ENCODE measurements around the gene RALGDS.

DNA sequence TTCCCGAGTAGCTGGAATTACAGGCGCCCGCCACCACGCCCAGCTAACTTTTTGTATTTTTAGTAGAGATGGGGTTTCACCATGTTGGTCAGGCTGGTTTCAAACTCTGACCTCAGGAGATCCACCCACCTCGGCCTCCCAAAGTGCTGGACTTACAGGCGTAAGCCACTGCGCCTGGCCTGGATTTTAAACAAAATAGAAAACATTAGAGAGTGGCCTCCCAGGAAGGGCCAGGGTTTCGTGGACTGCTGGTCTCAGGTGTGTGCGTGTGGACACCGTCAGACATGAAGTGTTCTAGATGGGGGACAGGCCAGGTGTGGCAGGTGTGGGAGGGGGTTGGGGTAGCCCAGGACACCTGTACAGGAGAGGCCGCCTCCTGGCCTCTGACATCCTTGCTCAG is 49.7 kb upstream of the RALGDS start:
- TF ChIP-seq CTCF (conservative IDR thresholded peaks at IDR 0.05; ENCODE audit: low read depth in 2 of 2) (no peak), EZH2 (IDR thresholded peaks at IDR 0.05; ENCODE audit: low read depth, unreplicated experiment) (no peak), POLR2AphosphoS5 (IDR thresholded peaks at IDR 0.05; ENCODE audit: low read depth) (no peak), CREB1 (CRISPR knock-in tag; IDR thresholded peaks at IDR 0.05; ENCODE audit: low read depth) (no peak), JUNB (IDR thresholded peaks at IDR 0.05; ENCODE audit: unreplicated experiment) (no peak)
- TF ChIP-seq, protein P1, sequence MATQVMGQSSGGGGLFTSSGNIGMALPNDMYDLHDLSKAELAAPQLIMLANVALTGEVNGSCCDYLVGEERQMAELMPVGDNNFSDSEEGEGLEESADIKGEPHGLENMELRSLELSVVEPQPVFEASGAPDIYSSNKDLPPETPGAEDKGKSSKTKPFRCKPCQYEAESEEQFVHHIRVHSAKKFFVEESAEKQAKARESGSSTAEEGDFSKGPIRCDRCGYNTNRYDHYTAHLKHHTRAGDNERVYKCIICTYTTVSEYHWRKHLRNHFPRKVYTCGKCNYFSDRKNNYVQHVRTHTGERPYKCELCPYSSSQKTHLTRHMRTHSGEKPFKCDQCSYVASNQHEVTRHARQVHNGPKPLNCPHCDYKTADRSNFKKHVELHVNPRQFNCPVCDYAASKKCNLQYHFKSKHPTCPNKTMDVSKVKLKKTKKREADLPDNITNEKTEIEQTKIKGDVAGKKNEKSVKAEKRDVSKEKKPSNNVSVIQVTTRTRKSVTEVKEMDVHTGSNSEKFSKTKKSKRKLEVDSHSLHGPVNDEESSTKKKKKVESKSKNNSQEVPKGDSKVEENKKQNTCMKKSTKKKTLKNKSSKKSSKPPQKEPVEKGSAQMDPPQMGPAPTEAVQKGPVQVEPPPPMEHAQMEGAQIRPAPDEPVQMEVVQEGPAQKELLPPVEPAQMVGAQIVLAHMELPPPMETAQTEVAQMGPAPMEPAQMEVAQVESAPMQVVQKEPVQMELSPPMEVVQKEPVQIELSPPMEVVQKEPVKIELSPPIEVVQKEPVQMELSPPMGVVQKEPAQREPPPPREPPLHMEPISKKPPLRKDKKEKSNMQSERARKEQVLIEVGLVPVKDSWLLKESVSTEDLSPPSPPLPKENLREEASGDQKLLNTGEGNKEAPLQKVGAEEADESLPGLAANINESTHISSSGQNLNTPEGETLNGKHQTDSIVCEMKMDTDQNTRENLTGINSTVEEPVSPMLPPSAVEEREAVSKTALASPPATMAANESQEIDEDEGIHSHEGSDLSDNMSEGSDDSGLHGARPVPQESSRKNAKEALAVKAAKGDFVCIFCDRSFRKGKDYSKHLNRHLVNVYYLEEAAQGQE (IDR thresholded peaks at IDR 0.05; ENCODE audit: unreplicated experiment): no peak
- TF ChIP-seq, protein P2, sequence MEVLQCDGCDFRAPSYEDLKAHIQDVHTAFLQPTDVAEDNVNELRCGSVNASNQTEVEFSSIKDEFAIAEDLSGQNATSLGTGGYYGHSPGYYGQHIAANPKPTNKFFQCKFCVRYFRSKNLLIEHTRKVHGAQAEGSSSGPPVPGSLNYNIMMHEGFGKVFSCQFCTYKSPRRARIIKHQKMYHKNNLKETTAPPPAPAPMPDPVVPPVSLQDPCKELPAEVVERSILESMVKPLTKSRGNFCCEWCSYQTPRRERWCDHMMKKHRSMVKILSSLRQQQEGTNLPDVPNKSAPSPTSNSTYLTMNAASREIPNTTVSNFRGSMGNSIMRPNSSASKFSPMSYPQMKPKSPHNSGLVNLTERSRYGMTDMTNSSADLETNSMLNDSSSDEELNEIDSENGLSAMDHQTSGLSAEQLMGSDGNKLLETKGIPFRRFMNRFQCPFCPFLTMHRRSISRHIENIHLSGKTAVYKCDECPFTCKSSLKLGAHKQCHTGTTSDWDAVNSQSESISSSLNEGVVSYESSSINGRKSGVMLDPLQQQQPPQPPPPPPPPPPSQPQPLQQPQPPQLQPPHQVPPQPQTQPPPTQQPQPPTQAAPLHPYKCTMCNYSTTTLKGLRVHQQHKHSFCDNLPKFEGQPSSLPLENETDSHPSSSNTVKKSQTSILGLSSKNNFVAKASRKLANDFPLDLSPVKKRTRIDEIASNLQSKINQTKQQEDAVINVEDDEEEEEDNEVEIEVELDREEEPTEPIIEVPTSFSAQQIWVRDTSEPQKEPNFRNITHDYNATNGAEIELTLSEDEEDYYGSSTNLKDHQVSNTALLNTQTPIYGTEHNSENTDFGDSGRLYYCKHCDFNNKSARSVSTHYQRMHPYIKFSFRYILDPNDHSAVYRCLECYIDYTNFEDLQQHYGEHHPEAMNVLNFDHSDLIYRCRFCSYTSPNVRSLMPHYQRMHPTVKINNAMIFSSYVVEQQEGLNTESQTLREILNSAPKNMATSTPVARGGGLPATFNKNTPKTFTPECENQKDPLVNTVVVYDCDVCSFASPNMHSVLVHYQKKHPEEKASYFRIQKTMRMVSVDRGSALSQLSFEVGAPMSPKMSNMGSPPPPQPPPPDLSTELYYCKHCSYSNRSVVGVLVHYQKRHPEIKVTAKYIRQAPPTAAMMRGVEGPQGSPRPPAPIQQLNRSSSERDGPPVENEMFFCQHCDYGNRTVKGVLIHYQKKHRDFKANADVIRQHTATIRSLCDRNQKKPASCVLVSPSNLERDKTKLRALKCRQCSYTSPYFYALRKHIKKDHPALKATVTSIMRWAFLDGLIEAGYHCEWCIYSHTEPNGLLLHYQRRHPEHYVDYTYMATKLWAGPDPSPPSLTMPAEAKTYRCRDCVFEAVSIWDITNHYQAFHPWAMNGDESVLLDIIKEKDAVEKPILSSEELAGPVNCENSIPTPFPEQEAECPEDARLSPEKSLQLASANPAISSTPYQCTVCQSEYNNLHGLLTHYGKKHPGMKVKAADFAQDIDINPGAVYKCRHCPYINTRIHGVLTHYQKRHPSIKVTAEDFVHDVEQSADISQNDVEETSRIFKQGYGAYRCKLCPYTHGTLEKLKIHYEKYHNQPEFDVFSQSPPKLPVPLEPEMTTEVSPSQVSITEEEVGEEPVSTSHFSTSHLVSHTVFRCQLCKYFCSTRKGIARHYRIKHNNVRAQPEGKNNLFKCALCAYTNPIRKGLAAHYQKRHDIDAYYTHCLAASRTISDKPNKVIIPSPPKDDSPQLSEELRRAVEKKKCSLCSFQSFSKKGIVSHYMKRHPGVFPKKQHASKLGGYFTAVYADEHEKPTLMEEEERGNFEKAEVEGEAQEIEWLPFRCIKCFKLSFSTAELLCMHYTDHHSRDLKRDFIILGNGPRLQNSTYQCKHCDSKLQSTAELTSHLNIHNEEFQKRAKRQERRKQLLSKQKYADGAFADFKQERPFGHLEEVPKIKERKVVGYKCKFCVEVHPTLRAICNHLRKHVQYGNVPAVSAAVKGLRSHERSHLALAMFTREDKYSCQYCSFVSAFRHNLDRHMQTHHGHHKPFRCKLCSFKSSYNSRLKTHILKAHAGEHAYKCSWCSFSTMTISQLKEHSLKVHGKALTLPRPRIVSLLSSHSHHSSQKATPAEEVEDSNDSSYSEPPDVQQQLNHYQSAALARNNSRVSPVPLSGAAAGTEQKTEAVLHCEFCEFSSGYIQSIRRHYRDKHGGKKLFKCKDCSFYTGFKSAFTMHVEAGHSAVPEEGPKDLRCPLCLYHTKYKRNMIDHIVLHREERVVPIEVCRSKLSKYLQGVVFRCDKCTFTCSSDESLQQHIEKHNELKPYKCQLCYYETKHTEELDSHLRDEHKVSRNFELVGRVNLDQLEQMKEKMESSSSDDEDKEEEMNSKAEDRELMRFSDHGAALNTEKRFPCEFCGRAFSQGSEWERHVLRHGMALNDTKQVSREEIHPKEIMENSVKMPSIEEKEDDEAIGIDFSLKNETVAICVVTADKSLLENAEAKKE (CRISPR knock-in tag; IDR thresholded peaks at IDR 0.05): no peak
